SJSA1 (cell line): ENCODE data around the gene HOXB13. TPM values are rescaled to one million over a fixed set of nuclear protein-coding genes. Genes with fewer than 3 reads are reported as not detected.
A peak's percentile ranks its signal among the peaks of the same experiment; 100 is the strongest.

ENCODE experiments used
- DNase-seq, 2 experiments: peaks; one replicate each; pipeline ENCODE4 v3.0.0-alpha.2; 2015 to 2020; ENCODE audit warnings: low spot score in 2 of 2, low read depth in 1 of 2
- H3K27ac ChIP-seq: fragments of 250-450 bp; sonication (Bioruptor Pico); 2 replicates; pipeline ENCODE4 v1.5.1; 2020; ENCODE audit warnings: mild to moderate bottlenecking, moderate library complexity
- H3K27me3 ChIP-seq: fragments of 250-450 bp; sonication (Bioruptor Pico); replicated peaks from 2 replicates; pipeline ENCODE4 v1.5.1; 2020; ENCODE audit warnings: mild to moderate bottlenecking, moderate library complexity
- H3K36me3 ChIP-seq: fragments of 250-450 bp; sonication (Bioruptor Pico); 2 replicates; pipeline ENCODE4 v1.5.1; 2020; ENCODE audit warnings: mild to moderate bottlenecking
- H3K4me1 ChIP-seq: fragments of 250-450 bp; sonication (Bioruptor Pico); replicated peaks from 2 replicates; pipeline ENCODE4 v1.6.1; 2021; ENCODE audit warnings: mild to moderate bottlenecking
- H3K4me3 ChIP-seq: fragments of 250-450 bp; sonication (Bioruptor Pico); 2 replicates; pipeline ENCODE4 v1.5.1; 2020; ENCODE audit warnings: mild to moderate bottlenecking
- H3K9me3 ChIP-seq: fragments of 250-450 bp; sonication (Bioruptor Pico); replicated peaks from 2 replicates; pipeline ENCODE4 v1.5.1; 2020; ENCODE audit warnings: mild to moderate bottlenecking
- total RNA-seq: library from RNA; depleted of rRNA; stranded (reverse); fragments of >200 nt; shearing (Covaris generic); gene quantifications from 2 replicates; pipeline ENCODE4 v1.2.3, GENCODE V29; 2014; rRNA removed

HOXB13 gene
- not detected in 2 replicates for total RNA-seq

- Histone ChIP-seq H3K36me3 (no peaks in the 10 kb centered on the region), H3K9me3 (no peaks in the 10 kb centered on the region), H3K27ac (no peak within 1 kb of the TSS), H3K4me3 (peak within 1 kb of the TSS; percentile 26), H3K4me1 (peaks cover 9% of the 10 kb centered on the region), H3K27me3 (peaks cover 95% of the 10 kb centered on the region)
- peak; percentile 41 to 65 for DNase-seq
Observed at GRCh38 chr17:48728232-48729231, at the start of gene HOXB13. HOXB13 (minus strand) TSS chr17:48728750; CDS start chr17:48728593, 157 bp downstream.

GRCh38 chr17:48776602-48777001 is 48.1 kb upstream of the HOXB13 start:
- Histone ChIP-seq H3K9me3 (peaks cover 4% of the 10 kb centered on the region), H3K4me1 (no peaks in the 10 kb centered on the region), H3K36me3 (no peaks in the 10 kb centered on the region), H3K27me3 (peaks cover 32% of the 10 kb centered on the region), H3K4me3 (no peak overlapping the region), H3K27ac (no peak overlapping the region)
- no peak for DNase-seq

DNA sequence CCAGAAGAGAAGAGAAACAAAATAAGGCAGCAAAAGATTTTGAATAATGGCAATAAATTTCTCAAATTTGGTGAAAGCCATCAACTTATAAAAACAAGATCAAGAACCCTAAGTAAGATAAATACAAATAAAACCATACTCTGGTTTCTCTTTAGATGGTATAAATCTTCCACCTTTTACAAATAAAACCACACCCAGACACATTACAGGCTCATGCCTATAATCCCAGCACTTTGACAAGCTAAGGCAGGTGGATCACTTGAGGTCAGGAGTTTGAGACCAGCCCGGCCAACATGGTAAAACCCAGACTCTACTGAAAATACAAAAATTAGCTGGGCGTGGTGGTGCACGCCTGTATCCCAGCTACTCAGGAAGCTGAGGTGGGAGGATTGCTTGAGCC is 44.7 kb upstream of the HOXB13 start:
- Histone ChIP-seq H3K4me1 (no peaks in the 10 kb centered on the region), H3K27me3 (peaks cover 24% of the 10 kb centered on the region), H3K4me3 (no peak overlapping the region), H3K9me3 (peaks cover 4% of the 10 kb centered on the region), H3K27ac (no peak overlapping the region), H3K36me3 (no peaks in the 10 kb centered on the region)
- no peak for DNase-seq

GRCh38 chr17:48770954-48771353 is 42.4 kb upstream of the HOXB13 start:
- Histone ChIP-seq H3K27ac (no peak overlapping the region), H3K36me3 (no peaks in the 10 kb centered on the region), H3K27me3 (peaks cover 28% of the 10 kb centered on the region), H3K4me3 (no peak overlapping the region), H3K9me3 (peaks cover 5% of the 10 kb centered on the region), H3K4me1 (no peaks in the 10 kb centered on the region)
- DNase-seq: no peak

GRCh38 chr17:48769009-48769675 is 40.6 kb upstream of the HOXB13 start:
- DNase-seq: no peak
- peaks cover 25% of the 10 kb centered on the region for H3K27me3 ChIP-seq

GRCh38 chr17:48767263-48767774 is 38.8 kb upstream of the HOXB13 start:
- H3K9me3 ChIP-seq: 0 out of 2 replicates have a peak, but pooled peaks cover 2% of the 10 kb centered on the region
- no peaks in the 10 kb centered on the region for H3K4me1 ChIP-seq
- no peaks in the 10 kb centered on the region for H3K36me3 ChIP-seq
- no peak overlapping the region for H3K4me3 ChIP-seq
- H3K27ac ChIP-seq: no peak overlapping the region
- peaks cover 36% of the 10 kb centered on the region for H3K27me3 ChIP-seq
- no peak for DNase-seq

More at GRCh38 chr17:48769009-48769675, 40.6 kb upstream of the HOXB13 start:
- H3K27ac ChIP-seq: no peak overlapping the region
- H3K4me1 ChIP-seq: no peaks in the 10 kb centered on the region
- H3K36me3 ChIP-seq: no peaks in the 10 kb centered on the region
- no peak overlapping the region for H3K4me3 ChIP-seq
- 0 out of 2 replicates have a peak, but pooled peaks cover 2% of the 10 kb centered on the region for H3K9me3 ChIP-seq

DNA sequence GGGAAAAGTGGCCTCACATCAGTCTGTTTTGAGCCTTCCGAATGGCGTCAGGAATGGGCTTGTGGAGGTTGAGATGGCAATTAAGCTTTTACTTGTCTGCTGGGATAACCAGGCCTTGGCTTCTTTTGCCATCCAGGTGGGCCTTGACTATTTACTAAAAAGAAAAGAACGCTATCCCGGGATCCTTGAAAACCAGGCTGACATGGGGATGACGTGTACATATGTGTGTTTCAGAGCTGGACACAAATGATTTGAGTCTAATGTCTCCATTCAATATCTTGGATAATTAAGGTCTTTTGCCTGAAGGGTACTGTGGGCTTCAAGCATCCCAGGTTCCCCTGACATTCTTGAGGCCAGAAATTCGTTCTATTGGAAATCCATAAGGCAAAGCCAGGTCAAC is 32.6 kb upstream of the HOXB13 start:
- DNase-seq: no peak
- Histone ChIP-seq H3K27ac (no peak overlapping the region), H3K36me3 (no peaks in the 10 kb centered on the region), H3K4me3 (no peak overlapping the region), H3K9me3 (0 out of 2 replicates have a peak, but pooled peaks cover 2% of the 10 kb centered on the region), H3K4me1 (no peaks in the 10 kb centered on the region), H3K27me3 (peaks cover 70% of the 10 kb centered on the region)

- Histone ChIP-seq H3K36me3 (no peaks in the 10 kb centered on the region), H3K4me3 (no peak overlapping the region), H3K27me3 (peaks cover 75% of the 10 kb centered on the region), H3K9me3 (no peaks in the 10 kb centered on the region), H3K27ac (no peak overlapping the region), H3K4me1 (no peaks in the 10 kb centered on the region)
- no peak for DNase-seq
Observed at GRCh38 chr17:48760411-48760810, 31.9 kb upstream of the HOXB13 start.

DNA sequence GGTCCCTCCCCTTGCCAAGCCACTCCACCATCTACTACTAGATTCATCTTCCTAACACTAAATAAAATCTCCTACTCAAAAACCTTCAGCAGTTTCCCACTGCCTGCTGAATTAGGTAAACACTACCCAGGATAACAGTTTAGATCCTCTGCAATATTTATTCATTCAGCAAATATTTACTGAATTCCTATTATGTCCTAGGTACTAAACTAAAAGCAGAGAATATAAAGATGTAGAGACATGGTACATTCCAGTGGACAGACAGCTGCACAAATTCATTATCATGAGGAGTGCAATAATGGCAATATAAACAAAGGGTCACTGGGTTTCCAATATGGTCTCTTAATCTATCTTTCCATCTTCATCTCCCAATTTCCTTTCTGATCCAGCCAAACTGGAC is 30.7 kb upstream of the HOXB13 start:
- Histone ChIP-seq H3K36me3 (no peaks in the 10 kb centered on the region), H3K27ac (no peak overlapping the region), H3K9me3 (no peaks in the 10 kb centered on the region), H3K4me3 (no peak overlapping the region), H3K4me1 (no peaks in the 10 kb centered on the region), H3K27me3 (peaks cover 78% of the 10 kb centered on the region)
- DNase-seq: no peak

DNA sequence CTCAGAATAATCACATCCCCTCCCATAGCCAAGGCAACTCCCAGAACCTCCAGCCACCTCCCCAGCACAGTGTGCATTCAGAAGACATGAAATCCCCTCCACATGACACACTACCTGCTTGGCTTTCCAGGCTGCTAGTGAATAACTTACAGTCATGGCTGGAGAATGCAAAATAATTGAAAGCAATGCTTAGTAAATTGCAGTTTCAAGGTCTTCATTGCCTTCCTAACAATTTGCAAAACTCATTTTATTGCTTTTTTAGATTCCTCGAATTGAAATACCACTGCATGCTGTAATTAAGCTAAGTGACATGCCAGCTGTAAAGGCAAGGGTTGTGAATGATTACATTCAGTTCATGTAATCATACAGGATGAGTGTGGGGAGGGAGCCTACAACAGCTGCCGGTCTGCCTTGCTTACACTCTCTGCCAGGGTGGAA is 29.0 kb upstream of the HOXB13 start:
- Histone ChIP-seq H3K4me1 (no peaks in the 10 kb centered on the region), H3K27me3 (peaks cover 86% of the 10 kb centered on the region)
- no peak for DNase-seq

GRCh38 chr17:48756830-48757251 is 28.3 kb upstream of the HOXB13 start:
- Histone ChIP-seq H3K4me3 (no peak overlapping the region), H3K9me3 (no peaks in the 10 kb centered on the region), H3K36me3 (no peaks in the 10 kb centered on the region), H3K27ac (no peak overlapping the region), H3K4me1 (no peaks in the 10 kb centered on the region), H3K27me3 (peaks cover 89% of the 10 kb centered on the region)
- DNase-seq: no peak

More for the DNA sequence above, 29.0 kb upstream of the HOXB13 start:
- Histone ChIP-seq H3K4me3 (no peak overlapping the region), H3K27ac (no peak overlapping the region), H3K9me3 (no peaks in the 10 kb centered on the region), H3K36me3 (no peaks in the 10 kb centered on the region)

- no peaks in the 10 kb centered on the region for H3K36me3 ChIP-seq
- H3K9me3 ChIP-seq: no peaks in the 10 kb centered on the region
- H3K27me3 ChIP-seq: peaks cover 91% of the 10 kb centered on the region
- DNase-seq: no peak
- no peak overlapping the region for H3K27ac ChIP-seq
- no peaks in the 10 kb centered on the region for H3K4me1 ChIP-seq
- no peak overlapping the region for H3K4me3 ChIP-seq
Observed at GRCh38 chr17:48755356-48755755, 26.8 kb upstream of the HOXB13 start.

GRCh38 chr17:48754500-48755261 is 26.1 kb upstream of the HOXB13 start:
- Histone ChIP-seq H3K4me1 (no peaks in the 10 kb centered on the region), H3K4me3 (no peak overlapping the region), H3K9me3 (no peaks in the 10 kb centered on the region), H3K27me3 (peaks cover 94% of the 10 kb centered on the region), H3K27ac (no peak overlapping the region), H3K36me3 (no peaks in the 10 kb centered on the region)
- no peak for DNase-seq
